Stimulated activated CD8-positive, alpha-beta memory T cell treated with anti-CD3 and anti-CD28 coated beads, Interleukin-2, amount 100 ng/mL, for 48 hours (primary cell): Measurements from ENCODE around the gene AR.
"Not testable (repeated sequence)": the region's sequence is repeated elsewhere in the genome, so short reads cannot be mapped to it uniquely, and the experiment has no call there.

ENCODE experiments used
- DNase-seq, 2 donors: peaks; one replicate each; pipeline ENCODE4 v3.0.0-alpha.2; 2020; ENCODE audit warnings: low read depth in 2 of 2

Gene AR

DNA sequence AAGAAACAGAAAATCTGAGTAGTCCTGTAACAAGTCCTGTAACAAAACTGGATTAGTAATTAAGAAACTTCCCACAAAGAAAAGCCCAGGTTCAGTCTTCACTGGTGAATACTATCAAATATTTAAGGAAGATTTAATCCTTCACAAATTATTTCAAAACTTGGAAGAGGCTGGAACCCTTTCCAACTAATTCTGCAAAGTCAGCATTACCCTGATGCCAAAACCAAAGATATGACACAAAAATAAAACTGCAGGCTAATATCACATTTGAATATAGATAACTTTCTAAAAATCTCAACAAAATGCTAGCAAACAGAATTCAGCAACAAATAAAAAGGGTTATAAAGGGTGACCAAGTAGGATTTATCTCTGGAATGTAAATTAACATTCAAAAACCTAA is 80.5 kb downstream of the AR start:
- DNase-seq: no peak

DNA sequence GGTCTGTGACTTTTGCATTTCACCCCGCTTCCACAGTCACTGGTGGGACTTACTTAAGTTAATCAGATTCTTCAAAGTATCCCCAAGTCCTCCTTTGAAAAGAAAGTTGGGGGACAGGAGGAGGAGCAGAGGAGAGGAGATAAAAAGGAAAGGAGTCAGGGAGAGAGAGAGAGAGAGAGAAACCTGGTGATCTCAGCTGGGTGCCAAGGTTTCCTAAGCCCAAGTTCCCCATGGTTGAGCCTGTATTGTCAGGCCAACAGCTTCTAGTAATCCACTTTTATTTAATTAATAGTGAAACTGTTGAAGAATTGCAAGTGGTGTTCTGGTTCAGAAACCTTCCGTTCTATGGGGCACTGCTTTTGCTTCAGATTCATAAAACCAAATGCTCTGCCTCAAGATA is 91.6 kb downstream of the AR start:
- DNase-seq: no peak

GRCh38 chrX:67636532-67636931 is 92.7 kb downstream of the AR start:
- no peak for DNase-seq

- not testable (repeated sequence) for DNase-seq
These were observed 93.5 kb downstream of the AR start for GRCh38 chrX:67637293-67637692.

DNA sequence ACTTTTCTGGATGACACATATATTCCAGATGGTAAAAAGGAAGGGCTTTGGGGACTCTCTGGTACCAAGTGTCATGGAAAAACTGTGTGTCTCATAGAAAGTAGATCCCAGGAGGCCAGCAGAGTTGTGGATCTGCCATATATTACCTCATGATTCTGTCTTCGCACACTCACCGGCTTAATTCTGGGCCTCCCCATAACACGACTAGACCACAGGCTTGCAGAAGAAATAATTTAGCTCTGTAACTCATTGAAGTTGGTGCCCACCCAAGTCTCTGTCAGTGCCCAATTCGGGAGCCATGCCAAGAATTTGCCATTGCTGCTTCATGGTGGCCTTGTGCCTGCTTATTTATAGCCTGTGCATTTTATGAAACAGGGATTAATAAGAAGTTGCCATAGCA is 104.5 kb downstream of the AR start:
- no peak for DNase-seq

DNA sequence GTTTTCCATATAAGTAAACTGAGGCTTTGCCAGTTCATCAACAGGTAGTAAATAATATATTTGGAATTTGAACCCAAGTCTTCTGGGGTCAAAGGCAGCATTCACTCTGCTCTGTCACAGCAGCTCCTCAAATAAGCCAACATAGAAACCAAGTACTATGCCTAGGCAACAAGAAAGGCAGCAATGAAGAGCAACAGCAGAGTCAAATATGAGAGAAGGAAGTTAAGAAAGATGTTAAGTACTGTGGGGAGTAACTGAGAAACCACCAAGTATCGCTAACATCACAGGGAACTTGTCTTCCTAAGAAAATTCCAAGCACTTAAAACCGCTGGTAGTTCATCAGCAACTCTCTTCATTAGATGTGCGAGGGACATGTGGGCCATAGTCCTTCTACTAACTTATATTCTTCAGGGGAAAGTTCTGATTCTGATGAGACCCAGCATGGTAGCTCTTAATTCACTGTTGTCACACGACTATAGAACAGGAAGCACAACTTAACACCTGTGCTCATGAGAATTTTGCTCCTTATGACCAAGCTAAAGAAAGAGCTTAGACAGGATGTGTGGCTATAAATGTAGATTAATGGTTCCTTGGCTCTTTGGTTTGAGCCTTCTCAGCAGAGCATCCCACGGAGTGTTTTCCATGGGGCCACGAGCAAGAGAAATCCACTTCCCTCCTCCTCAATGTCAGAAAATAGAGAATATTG is 107.8 kb downstream of the AR start:
- DNase-seq: no peak

DNA sequence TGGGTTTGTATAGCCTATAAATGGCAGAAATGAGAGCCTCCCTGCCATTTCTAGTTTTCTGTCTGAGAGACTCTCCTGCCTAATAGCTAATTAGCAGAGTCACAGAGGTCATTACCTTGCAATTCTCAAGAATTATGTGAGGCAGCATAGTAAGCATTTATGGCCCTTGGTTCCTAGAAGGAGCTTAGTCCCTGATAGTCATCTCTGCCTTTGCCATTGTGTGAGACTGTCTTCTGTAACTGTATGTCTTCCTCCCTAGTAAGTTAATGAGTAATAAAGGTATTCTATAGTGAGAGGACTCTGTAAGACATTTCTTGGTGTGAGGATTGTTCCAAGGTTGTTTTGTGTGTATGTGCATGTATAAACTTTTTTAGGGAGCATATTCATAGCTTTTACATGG is 108.7 kb downstream of the AR start:
- no peak for DNase-seq

DNA sequence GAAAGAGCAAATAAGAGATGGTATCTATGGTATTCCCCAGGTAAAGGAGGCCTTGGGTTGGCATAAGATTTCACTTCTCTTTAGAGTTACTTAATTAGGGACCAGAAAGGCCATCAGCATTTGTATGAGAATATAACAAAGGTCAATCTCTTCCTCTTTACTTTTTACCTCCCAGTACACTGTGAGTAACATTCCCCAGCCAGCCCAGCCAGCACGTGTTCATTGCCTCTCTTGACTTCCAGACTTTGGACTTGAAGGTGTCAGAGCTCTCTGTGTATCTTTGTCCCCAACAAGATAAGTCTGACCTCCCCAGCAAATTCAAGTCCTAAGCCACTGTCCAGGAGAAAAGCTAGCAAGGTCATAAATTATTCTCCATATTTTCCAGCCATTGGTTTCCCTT is 110.5 kb downstream of the AR start:
- DNase-seq: no peak

DNA sequence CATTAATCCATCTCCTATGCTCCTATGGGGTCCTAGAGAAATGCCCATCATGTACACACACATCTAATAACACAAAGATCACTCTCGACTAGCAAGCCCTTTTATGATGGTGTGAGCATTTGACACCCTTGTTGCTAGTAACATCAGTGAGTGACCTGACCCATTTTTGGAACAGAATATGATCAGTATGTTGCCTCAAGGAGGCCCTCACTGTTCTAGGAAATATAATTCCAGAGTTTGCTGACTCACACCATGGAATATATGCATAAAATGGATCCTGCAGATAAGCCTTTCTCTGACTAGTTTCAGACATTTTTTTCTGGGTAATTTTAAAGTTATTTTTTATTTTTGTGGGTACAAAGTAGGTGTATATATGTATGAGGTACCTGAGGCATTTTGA is 121.8 kb downstream of the AR start:
- no peak for DNase-seq

GRCh38 chrX:67670717-67671116 is 126.9 kb downstream of the AR start:
- not testable (repeated sequence) for DNase-seq

DNA sequence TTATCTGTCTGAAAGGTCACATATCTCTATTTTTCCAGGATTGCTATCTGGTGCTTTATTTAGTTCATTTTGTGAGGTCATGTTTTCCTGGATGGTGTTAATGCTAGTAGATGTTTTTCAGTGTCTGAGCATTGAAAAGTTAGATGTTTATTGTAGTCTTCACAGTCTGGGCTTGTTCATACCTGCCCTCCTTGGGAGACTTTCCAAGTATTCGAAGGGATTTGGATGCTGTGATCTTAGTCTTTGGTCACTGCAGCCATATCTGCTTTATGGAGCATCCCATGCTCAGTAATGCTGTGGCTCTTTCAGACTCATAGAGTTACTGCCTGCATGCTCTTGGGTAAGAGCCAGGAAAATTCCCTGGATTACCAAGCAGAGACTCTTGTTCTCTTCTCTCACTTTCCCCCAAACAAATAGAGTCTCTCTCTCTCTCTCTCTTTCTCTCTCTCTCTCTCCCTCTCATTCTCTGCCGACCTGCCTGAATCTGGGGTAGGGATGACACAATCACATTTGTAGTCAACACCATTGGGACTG is 130.0 kb downstream of the AR start:
- no peak for DNase-seq

DNA sequence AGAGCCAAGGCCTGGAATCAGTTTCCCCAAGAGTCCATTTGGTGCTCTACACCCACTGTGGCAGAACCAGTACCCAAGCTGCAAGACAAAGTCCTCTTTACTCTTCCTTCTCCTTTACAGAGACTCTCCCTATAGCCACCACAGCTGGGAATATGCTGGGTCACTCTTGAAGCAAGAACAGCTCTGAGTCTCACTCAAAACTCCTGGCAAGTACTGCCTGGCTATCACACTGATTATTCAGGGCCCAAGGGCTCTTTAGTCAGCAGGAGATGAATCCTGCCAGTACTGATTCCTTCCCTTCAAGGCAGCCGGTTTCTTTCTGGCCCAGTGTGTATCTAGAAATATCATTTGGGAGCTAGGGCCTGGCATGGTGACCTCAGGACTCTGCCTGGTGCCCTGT is 130.9 kb downstream of the AR start:
- no peak for DNase-seq

- DNase-seq: no peak
These were observed 140.3 kb downstream of the AR start for GRCh38 chrX:67684136-67684535.

GRCh38 chrX:67692246-67692645 is 148.4 kb downstream of the AR start:
- no peak for DNase-seq

DNA sequence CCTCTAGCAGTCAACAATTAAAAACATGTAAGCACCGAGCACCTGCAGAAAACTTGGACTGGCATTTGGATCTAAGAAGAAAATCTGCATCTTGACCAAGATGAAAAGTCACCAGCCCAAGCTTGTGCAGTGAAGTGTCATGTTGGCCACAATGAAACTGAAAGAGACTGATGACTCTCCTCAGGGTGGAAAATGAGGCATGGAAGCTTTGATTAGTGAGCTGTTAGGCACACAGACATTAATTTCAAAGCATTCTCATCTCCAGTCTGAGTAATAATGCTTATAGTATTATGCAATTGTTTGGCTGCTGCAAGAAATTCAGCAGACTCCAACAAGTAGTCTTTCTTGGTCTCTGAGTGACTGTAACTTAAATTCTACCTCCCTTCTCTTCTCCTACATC is 150.1 kb downstream of the AR start:
- no peak for DNase-seq

GRCh38 chrX:67697452-67697851 is 153.6 kb downstream of the AR start:
- no peak for DNase-seq

DNA sequence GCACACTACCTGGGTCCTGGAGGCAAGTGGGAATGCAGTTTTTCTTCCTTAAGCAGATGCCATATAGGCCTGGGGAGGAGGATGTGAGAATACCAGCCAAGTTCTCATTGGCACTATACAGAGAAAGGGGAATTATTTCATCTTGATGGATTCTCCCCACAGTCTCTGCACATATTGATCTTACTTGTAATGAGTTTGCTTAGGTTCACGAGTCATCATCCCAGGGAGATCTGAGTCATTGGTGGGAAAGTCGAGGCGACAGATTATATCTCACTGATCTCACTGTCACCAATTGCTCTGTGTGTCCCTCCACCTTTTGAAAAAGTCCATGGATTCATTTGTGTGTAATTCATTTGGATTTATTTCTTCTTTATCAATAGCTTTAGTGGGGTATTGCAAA is 156.8 kb downstream of the AR start:
- DNase-seq: no peak

DNA sequence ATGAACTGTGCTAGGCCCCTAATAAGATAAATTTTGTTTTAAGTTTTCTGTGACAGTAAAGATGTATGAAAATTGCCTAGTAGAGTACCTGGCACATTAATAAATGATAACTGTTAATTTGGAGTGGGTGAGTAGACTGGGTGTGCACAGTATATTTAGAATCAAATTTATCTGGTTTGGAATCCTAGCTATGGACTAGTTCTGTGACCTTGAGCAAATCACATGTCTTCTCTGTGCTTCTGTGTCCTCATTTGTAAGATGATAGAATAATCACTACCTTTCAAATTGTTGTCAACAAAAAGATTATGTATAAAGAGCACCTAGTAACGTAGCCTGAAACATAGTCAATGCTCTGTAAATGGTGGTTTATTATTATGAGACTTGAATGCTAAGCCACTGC is 170.2 kb downstream of the AR start:
- no peak for DNase-seq

- DNase-seq: no peak
These were observed 173.8 kb downstream of the AR start for GRCh38 chrX:67717571-67717970.

- no peak for DNase-seq
These were observed 175.1 kb downstream of the AR start for GRCh38 chrX:67718926-67719325.

GRCh38 chrX:67720344-67720743 is 176.5 kb downstream of the AR start:
- DNase-seq: no peak

DNA sequence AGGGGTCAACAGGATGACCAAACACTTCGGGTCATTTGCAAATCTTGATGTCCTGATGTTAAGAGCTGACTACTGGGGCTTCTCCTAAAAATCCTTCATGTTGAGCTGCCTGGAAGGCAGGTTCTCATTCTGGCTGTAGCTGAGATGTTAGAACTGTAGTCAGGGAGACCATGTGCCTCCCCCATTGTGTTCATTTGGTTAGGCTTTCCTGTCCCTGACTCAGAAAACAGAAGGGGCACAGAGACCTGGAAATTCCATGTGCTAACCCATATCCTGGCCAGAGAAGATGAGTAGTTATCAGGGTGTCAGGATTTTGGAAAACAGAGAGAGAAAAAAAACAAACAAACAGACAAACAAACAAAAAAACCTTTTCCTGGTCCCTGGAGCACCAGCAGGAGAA is 177.5 kb downstream of the AR start:
- no peak for DNase-seq

GRCh38 chrX:67723580-67724351 is 179.9 kb downstream of the AR start:
- no peak for DNase-seq
